ENCODE measurements around the gene BCL11A. TPM values are rescaled to one million over a fixed set of nuclear protein-coding genes. Genes with fewer than 3 reads are reported as not detected.

The BCL11A gene
- total and polyA plus RNA-seq, 7 donors, result 3.6 to 39.6 (median 16.3) TPM

GRCh38 chr2:60405271-60405919 lies 148.1 kb downstream of the BCL11A start:
- TF ChIP-seq EP300 (IDR thresholded peaks at IDR 0.05) (no peak), POLR2AphosphoS5 (IDR thresholded peaks at IDR 0.05) (no peak), POLR2A (IDR thresholded peaks at IDR 0.05) (no peak)
- TF ChIP-seq, protein P1, sequence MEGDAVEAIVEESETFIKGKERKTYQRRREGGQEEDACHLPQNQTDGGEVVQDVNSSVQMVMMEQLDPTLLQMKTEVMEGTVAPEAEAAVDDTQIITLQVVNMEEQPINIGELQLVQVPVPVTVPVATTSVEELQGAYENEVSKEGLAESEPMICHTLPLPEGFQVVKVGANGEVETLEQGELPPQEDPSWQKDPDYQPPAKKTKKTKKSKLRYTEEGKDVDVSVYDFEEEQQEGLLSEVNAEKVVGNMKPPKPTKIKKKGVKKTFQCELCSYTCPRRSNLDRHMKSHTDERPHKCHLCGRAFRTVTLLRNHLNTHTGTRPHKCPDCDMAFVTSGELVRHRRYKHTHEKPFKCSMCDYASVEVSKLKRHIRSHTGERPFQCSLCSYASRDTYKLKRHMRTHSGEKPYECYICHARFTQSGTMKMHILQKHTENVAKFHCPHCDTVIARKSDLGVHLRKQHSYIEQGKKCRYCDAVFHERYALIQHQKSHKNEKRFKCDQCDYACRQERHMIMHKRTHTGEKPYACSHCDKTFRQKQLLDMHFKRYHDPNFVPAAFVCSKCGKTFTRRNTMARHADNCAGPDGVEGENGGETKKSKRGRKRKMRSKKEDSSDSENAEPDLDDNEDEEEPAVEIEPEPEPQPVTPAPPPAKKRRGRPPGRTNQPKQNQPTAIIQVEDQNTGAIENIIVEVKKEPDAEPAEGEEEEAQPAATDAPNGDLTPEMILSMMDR (IDR thresholded peaks at IDR 0.05), result no peak
- intact Hi-C loops (cut with DNase I), result no loop called here
- Histone ChIP-seq H3K27me3 (no peaks in the 10 kb centered on the region), H3K4me1 (no peaks in the 10 kb centered on the region), H3K27ac (no peak overlapping the region), H3K4me3 (no peak overlapping the region), H3K9me3 (no peaks in the 10 kb centered on the region), H3K36me3 (no peaks in the 10 kb centered on the region)
- no peak for DNase-seq
- 86 to 88% methylated on average over 7 of the region's 7 CpGs for WGBS, 2 donors

Other genes starting within 250 kb of the BCL11A start
- gene PAPOLG, start 202.6 kb upstream of the BCL11A start, total RNA-seq, result 10 to 100 TPM; 10.7 to 16.1 (median 14.0) TPM
- 1 to 10 TPM; 3.6 to 5.1 (median 4.9) TPM for gene PAPOLG, start 202.6 kb upstream of the BCL11A start, polyA plus RNA-seq